Measurements from ENCODE around the gene HINT2. TPM values are rescaled to one million over a fixed set of nuclear protein-coding genes. Genes with fewer than 3 reads are reported as not detected.

The HINT2 gene
- total RNA-seq (2022), result 33.9 and 39.7 TPM in 2 replicates
- Bru-seq, nascent RNA, result percentile 56 among the genes with signal in this experiment
- BruChase-seq, experiment 1, labeled RNA remaining after a 6-hour chase, result percentile 83 among the genes with signal in this experiment
- BruChase-seq, experiment 2, labeled RNA remaining after a 2-hour chase, result percentile 72 among the genes with signal in this experiment
- long read RNA-seq, transcript HINT2-201 (5 exons, 628 nt), result major isoform, 65 of 123 reads
- long read RNA-seq, transcript HINT2-202 (4 exons, 734 nt), result minor isoform, 12 of 123 reads
- long read RNA-seq, partial matches to known transcripts, result 40 of 123 reads
- long read RNA-seq, other reads (novel, unspliced or antisense), result 5 of 123 reads

- peak; percentile 95 for DNase-seq
- TF ChIP-seq, protein P1, sequence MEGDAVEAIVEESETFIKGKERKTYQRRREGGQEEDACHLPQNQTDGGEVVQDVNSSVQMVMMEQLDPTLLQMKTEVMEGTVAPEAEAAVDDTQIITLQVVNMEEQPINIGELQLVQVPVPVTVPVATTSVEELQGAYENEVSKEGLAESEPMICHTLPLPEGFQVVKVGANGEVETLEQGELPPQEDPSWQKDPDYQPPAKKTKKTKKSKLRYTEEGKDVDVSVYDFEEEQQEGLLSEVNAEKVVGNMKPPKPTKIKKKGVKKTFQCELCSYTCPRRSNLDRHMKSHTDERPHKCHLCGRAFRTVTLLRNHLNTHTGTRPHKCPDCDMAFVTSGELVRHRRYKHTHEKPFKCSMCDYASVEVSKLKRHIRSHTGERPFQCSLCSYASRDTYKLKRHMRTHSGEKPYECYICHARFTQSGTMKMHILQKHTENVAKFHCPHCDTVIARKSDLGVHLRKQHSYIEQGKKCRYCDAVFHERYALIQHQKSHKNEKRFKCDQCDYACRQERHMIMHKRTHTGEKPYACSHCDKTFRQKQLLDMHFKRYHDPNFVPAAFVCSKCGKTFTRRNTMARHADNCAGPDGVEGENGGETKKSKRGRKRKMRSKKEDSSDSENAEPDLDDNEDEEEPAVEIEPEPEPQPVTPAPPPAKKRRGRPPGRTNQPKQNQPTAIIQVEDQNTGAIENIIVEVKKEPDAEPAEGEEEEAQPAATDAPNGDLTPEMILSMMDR (IDR thresholded peaks at IDR 0.05; ENCODE audit: unreplicated experiment), result no peak
- peak within 1 kb of the TSS; percentile 75 for H3K4me3 Mint-ChIP-seq (ENCODE audit: low read depth, unreplicated experiment)
- peak within 1 kb of the TSS; percentile 67 for H3K27ac Mint-ChIP-seq (ENCODE audit: unreplicated experiment)
- H3K4me1 Mint-ChIP-seq (ENCODE audit: low read depth, unreplicated experiment), result peaks cover 8% of the 10 kb centered on the region
- CTCF ChIA-PET, result interaction anchor here (0.6 to 1.7 kb wide), 6 partner anchors 11 to 773 kb away, joined by 3 to 5 read pairs (median 4); partner anchors contain the start of genes CCDC107, GBA2, RGP1 and RMRP
- H3K36me3 Mint-ChIP-seq (ENCODE audit: insufficient read depth, unreplicated experiment), result peaks cover 29% of the 10 kb centered on the region
- H3K9me3 Mint-ChIP-seq (ENCODE audit: low read depth, unreplicated experiment), result no peaks in the 10 kb centered on the region
- intact Hi-C loops (cut with micrococcal nuclease; ENCODE audit: unreplicated experiment), result loop anchor here (2.0 to 10.0 kb wide), 2 partner anchors 14 to 80 kb away; partner anchors contain the start of genes CREB3, FAM221B, TLN1 and TMEM8B
- H3K27me3 Mint-ChIP-seq (ENCODE audit: unreplicated experiment), result peaks cover 21% of the 10 kb centered on the region
- BruUV-seq (replicated peaks), result no TSS peak
Measured at GRCh38 chr9:35814841-35815543, at the start of gene HINT2. TSS of gene HINT2 (minus strand) at chr9:35815042. CDS start at chr9:35814979, 63 bp downstream.

DNA sequence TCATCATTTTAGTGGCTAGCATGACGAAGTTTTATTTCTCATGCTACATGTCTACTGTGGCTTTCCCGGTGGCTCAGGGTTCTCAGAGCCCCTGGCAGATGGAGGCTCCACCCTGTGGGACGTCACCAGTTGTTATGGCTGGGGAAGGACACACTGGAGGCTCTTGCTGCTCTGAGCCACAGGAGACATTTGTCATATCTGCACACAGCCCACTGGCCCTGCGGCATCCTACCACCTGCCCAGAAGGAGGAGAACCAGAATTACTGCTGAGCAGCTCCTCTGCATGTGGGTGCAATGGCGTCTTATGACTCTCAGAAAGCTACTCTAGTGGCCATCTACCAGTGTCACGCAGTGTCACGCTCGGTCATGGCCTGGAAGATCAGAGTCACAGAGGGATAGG lies 48.7 kb upstream of the HINT2 start:
- intact Hi-C loops (cut with micrococcal nuclease; ENCODE audit: unreplicated experiment), result no loop called here
- H3K27me3 Mint-ChIP-seq (ENCODE audit: unreplicated experiment), result peaks cover 55% of the 10 kb centered on the region
- H3K9me3 Mint-ChIP-seq (ENCODE audit: low read depth, unreplicated experiment), result no peaks in the 10 kb centered on the region
- H3K4me3 Mint-ChIP-seq (ENCODE audit: low read depth, unreplicated experiment), result no peak overlapping the region
- peaks cover 4% of the 10 kb centered on the region for H3K36me3 Mint-ChIP-seq (ENCODE audit: insufficient read depth, unreplicated experiment)
- no peak for DNase-seq
- H3K27ac Mint-ChIP-seq (ENCODE audit: unreplicated experiment), result no peak overlapping the region
- BruUV-seq (replicated peaks), result no TSS peak
- no peaks in the 10 kb centered on the region for H3K4me1 Mint-ChIP-seq (ENCODE audit: low read depth, unreplicated experiment)
- TF ChIP-seq, protein P1 (IDR thresholded peaks at IDR 0.05; ENCODE audit: unreplicated experiment), result no peak
- CTCF ChIA-PET, result no interaction called here

DNA sequence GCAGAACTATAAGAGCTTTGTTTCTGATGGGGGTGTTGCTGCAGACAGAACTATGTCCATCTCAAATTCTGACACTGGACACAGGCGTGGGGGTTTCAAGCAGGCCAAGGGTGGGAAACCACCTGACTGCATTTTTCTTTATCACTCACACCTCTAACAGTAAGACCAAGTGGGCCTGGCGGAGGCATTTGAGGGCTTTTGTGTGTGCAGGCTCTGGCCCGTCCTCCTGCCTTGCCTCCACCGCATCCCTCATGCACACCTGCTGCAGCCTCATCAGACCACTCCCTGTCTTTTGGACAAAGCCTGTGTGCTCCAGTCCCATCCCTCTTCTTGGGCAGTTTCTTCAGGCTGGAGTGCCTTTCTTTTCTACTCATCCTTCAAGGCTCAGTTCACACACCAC lies 47.5 kb upstream of the HINT2 start:
- Mint-ChIP-seq H3K4me1 (ENCODE audit: low read depth, unreplicated experiment) (no peaks in the 10 kb centered on the region), H3K27me3 (ENCODE audit: unreplicated experiment) (peaks cover 68% of the 10 kb centered on the region), H3K27ac (ENCODE audit: unreplicated experiment) (no peak overlapping the region), H3K36me3 (ENCODE audit: insufficient read depth, unreplicated experiment) (peaks cover 4% of the 10 kb centered on the region), H3K9me3 (ENCODE audit: low read depth, unreplicated experiment) (no peaks in the 10 kb centered on the region), H3K4me3 (ENCODE audit: low read depth, unreplicated experiment) (no peak overlapping the region)
- no peak for DNase-seq
- CTCF ChIA-PET, result no interaction called here
- intact Hi-C loops (cut with micrococcal nuclease; ENCODE audit: unreplicated experiment), result no loop called here
- no TSS peak for BruUV-seq (replicated peaks)
- TF ChIP-seq, protein P1 (IDR thresholded peaks at IDR 0.05; ENCODE audit: unreplicated experiment), result no peak

DNA sequence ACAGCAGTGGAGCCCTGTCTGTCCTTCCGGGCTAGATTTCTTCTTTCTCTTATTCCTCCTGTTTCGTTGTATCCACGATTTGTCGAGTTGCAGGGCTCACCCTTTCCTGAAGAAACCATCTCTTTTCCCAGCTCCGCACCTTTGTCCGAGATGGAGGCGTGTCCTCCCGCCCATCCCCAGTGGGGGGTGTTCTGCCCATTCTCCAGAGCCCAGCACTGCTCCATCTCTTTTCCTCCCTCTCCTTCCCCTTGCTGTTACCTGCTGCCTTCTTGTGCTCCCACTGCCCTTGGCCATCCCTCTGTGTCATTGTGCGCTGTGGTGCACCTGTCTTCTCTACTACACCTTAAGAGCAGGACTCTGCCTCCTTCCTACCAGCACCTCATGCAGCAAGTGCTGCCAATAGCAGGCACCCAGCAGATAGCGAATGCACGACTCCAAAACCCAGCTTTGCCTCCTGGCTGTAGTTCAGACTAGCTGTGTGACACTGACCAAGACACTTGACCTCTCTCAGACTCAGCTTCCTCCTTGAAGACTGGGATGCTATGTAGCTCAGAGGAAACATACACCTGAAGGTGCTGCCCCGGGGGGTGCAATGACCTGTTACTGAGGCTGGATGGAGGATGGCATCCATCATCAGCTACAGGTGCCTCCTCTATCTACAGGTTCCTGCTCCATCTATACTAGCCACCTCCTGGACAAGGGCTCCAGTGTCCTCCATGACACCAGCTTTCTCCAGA lies 46.5 kb upstream of the HINT2 start:
- Mint-ChIP-seq H3K36me3 (ENCODE audit: insufficient read depth, unreplicated experiment) (peaks cover 4% of the 10 kb centered on the region), H3K4me3 (ENCODE audit: low read depth, unreplicated experiment) (no peak overlapping the region), H3K27me3 (ENCODE audit: unreplicated experiment) (peaks cover 78% of the 10 kb centered on the region), H3K9me3 (ENCODE audit: low read depth, unreplicated experiment) (no peaks in the 10 kb centered on the region), H3K4me1 (ENCODE audit: low read depth, unreplicated experiment) (no peaks in the 10 kb centered on the region), H3K27ac (ENCODE audit: unreplicated experiment) (no peak overlapping the region)
- intact Hi-C loops (cut with micrococcal nuclease; ENCODE audit: unreplicated experiment), result no loop called here
- DNase-seq, result no peak
- BruUV-seq (replicated peaks), result no TSS peak
- TF ChIP-seq, protein P1 (IDR thresholded peaks at IDR 0.05; ENCODE audit: unreplicated experiment), result no peak
- CTCF ChIA-PET, result no interaction called here
